T-cell (primary cell): ENCODE results near the gene PRKAG1. TPM values are rescaled to one million over a fixed set of nuclear protein-coding genes. Genes with fewer than 3 reads are reported as not detected.

ENCODE experiments used
- ATAC-seq, 4 experiments: fragments of 200-7000 bp in 3 of 4; fragments of 150-1000 bp in 1 of 4; cut with Tn5 transposase; replicated peaks in 1 of 4; 1 replicate in 3 of 4; 2 replicates in 1 of 4; pipeline ENCODE4 v1.10.0; 2021; ENCODE audit warnings: moderate library complexity in 3 of 4, mild to moderate bottlenecking in 2 of 4, moderate number of reproducible peaks in 1 of 4
- CTCF ChIA-PET, 2 donors: fragments of 300-600 bp; sonication (Branson Sonifier 250); formaldehyde crosslinking; loops; one replicate each; lab custom pipeline; 2022; ENCODE audit warnings: antibody characterized with exemption in 2 of 2; lab: Charles Lee
- POLR2A ChIA-PET, 2 donors: fragments of 300-600 bp; sonication (Branson Sonifier 250); formaldehyde crosslinking; loops; one replicate each; lab custom pipeline; 2022; ENCODE audit warnings: antibody characterized with exemption in 2 of 2; lab: Charles Lee
- DNase-seq, 35 experiments: peaks; one replicate each; pipeline versions ENCODE4 v3.0.0 to v3.0.0-alpha.2; 2013 to 2023
- H3K27ac ChIP-seq: one replicate; pipeline ENCODE4 v1.5.1; 2013; ENCODE audit warnings: low read length
- H3K27me3 ChIP-seq, 2 experiments: replicated peaks in 1 of 2; 1 replicate in 1 of 2; 2 replicates in 1 of 2; pipeline versions ENCODE4 v1.6.1 to v1.7.0; 2013; ENCODE audit warnings: low read length in 1 of 2, mixed read lengths in 1 of 2; ENCODE audit not compliant: control insufficient read depth in 2 of 2, insufficient read depth in 2 of 2; ENCODE audit errors: extremely low read depth in 1 of 2
- H3K36me3 ChIP-seq, 2 donors: 1 replicate in 1 of 2; 2 replicates in 1 of 2; pipeline versions ENCODE4 v1.6.1 to v1.7.0; 2013; ENCODE audit warnings: low read length in 1 of 2; ENCODE audit not compliant: control insufficient read depth in 2 of 2, insufficient read depth in 1 of 2; ENCODE audit errors: extremely low read depth in 1 of 2
- H3K4me1 ChIP-seq, 2 experiments: 1 replicate in 1 of 2; 2 replicates in 1 of 2; pipeline versions ENCODE4 v1.6.1 to v1.7.0; 2013; ENCODE audit warnings: low read length in 2 of 2, mixed read lengths in 1 of 2; ENCODE audit not compliant: insufficient read depth in 2 of 2, control insufficient read depth in 1 of 2; ENCODE audit errors: extremely low read depth in 1 of 2
- H3K4me3 ChIP-seq, 2 donors: 1 replicate in 1 of 2; 2 replicates in 1 of 2; pipeline versions ENCODE4 v1.5.1 to v1.7.0; 2013; ENCODE audit warnings: mild to moderate bottlenecking in 2 of 2, low read length in 1 of 2, moderate library complexity in 1 of 2; ENCODE audit not compliant: control insufficient read depth in 1 of 2; ENCODE audit errors: extremely low read depth in 1 of 2
- H3K9me3 ChIP-seq: 2 replicates; pipeline ENCODE4 v1.7.0; 2013
- H3K27ac Mint-ChIP-seq, 2 donors: one replicate each; pipeline ENCODE4 v1.8.0; 2020 to 2021; ENCODE audit warnings: mild to moderate bottlenecking in 2 of 2, mixed read lengths in 2 of 2
- H3K27me3 Mint-ChIP-seq, 2 donors: one replicate each; pipeline ENCODE4 v1.8.0; 2021 to 2022; ENCODE audit warnings: mixed read lengths in 2 of 2
- H3K36me3 Mint-ChIP-seq: one replicate; pipeline ENCODE4 v1.8.0; 2021; ENCODE audit warnings: mixed read lengths
- H3K4me1 Mint-ChIP-seq, 3 donors: one replicate each; pipeline ENCODE4 v1.8.0; 2020 to 2022; ENCODE audit warnings: mixed read lengths in 3 of 3, mild to moderate bottlenecking in 1 of 3
- H3K4me3 Mint-ChIP-seq, 3 donors: one replicate each; pipeline ENCODE4 v1.8.0; 2020 to 2022; ENCODE audit warnings: mild to moderate bottlenecking in 3 of 3, mixed read lengths in 3 of 3, moderate library complexity in 3 of 3
- H3K9me3 Mint-ChIP-seq, 3 donors: one replicate each; pipeline ENCODE4 v1.8.0; 2020 to 2022; ENCODE audit warnings: mixed read lengths in 3 of 3
- WGBS: methylation state at CpG from one replicate; pipeline ENCODE4 v1.1.5; 2013; ENCODE audit warnings: missing lambda C conversion rate; ENCODE audit not compliant: insufficient coverage; 5-methylcytosine and 5-hydroxymethylcytosine counted together
- total RNA-seq, 35 experiments: library from RNA in 6 of 35; stranded (reverse) in 6 of 35; fragments of 120-200 nt in 1 of 35; gene quantifications; one replicate each; pipeline versions ENCODE4 v1.2.1 to v1.2.4 and lab custom pipeline; 2013 to 2026

PRKAG1 gene
- total RNA-seq, 5 donors from 2014 or later (not counting 1 experiment from before 2014, with no cell fraction given), result 42.5 to 54.6 (median 48.3) TPM

DNA sequence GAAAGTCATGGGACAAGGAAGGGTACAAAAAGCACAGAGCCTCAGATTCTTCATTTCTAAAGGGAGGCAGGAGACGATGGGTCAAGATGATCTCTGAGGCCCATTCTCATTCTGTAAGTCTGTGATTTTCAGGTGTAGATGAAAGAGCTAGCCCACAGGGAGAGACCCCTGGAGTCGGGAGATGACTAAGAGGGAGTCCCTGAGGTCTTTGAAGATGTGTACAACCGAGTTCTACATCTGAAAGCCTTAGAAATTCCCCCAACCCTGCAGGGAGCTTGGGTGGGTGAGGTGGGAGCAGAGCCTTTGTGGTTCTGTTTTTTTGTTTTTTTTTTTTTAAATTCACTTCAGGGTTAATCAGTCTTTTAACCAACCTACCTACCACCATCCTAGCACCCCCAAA, 50.1 kb downstream of the PRKAG1 start:
- Mint-ChIP-seq H3K27ac (no peak overlapping the region), H3K4me3 (no peak overlapping the region)
- 57% methylated on average over 1 of the region's 3 CpGs for WGBS

GRCh38 chr12:48967991-48968390, 50.6 kb downstream of the PRKAG1 start:
- no peak overlapping the region for H3K27ac ChIP-seq
- no peaks in the 10 kb centered on the region for H3K9me3 ChIP-seq
- peaks cover 7 to 36% of the 10 kb centered on the region in 2 experiments for H3K4me1 ChIP-seq
- peaks cover 19 to 28% of the 10 kb centered on the region in 2 donors for H3K27me3 Mint-ChIP-seq
- H3K27me3 ChIP-seq, result peaks cover 6 to 39% of the 10 kb centered on the region in 2 experiments
- H3K27ac Mint-ChIP-seq, result no peak overlapping the region
- peaks cover 24 to 35% (median 26%) of the 10 kb centered on the region in 3 donors for H3K4me1 Mint-ChIP-seq
- no peaks in the 10 kb centered on the region for H3K36me3 Mint-ChIP-seq
- 100% methylated on average over 1 of the region's 7 CpGs for WGBS
- ChIA-PET CTCF (interaction anchor here (0.6 to 2.1 kb wide), 3 partner anchors 43 to 1087 kb away, joined by 5 to 6 read pairs (median 5); partner anchors contain the start of gene FKBP11 (in 1 of the 2)), POLR2A (interaction anchor here in 1 of 2 donors (0.6 kb wide), 1 partner anchor 359 kb away, joined by 7 read pairs; no protein-coding TSS in a partner anchor)
- DNase-seq (no peak), ATAC-seq (no peak)
- H3K36me3 ChIP-seq, result no peaks in the 10 kb centered on the region
- H3K4me3 Mint-ChIP-seq, result no peak overlapping the region
- no peaks in the 10 kb centered on the region for H3K9me3 Mint-ChIP-seq
- H3K4me3 ChIP-seq, result no peak overlapping the region

More for the DNA sequence above, 50.1 kb downstream of the PRKAG1 start:
- H3K36me3 Mint-ChIP-seq, result no peaks in the 10 kb centered on the region
- Histone ChIP-seq H3K27me3 (peaks cover 6 to 43% of the 10 kb centered on the region in 2 experiments), H3K36me3 (no peaks in the 10 kb centered on the region), H3K4me3 (no peak overlapping the region), H3K9me3 (no peaks in the 10 kb centered on the region), H3K27ac (no peak overlapping the region), H3K4me1 (peaks cover 7 to 36% of the 10 kb centered on the region in 2 experiments)
- H3K4me1 Mint-ChIP-seq, result peaks cover 24 to 35% (median 26%) of the 10 kb centered on the region in 3 donors
- ChIA-PET POLR2A (interaction anchor here in 1 of 2 donors (0.6 kb wide), 2 partner anchors 36 to 359 kb away, joined by 4 to 7 read pairs; no protein-coding TSS in a partner anchor), CTCF (interaction anchor here (0.6 to 2.1 kb wide), 7 partner anchors 9 to 1087 kb away, joined by 3 to 6 read pairs (median 5); partner anchors contain the start of genes ARF3 (in 1 of the 2), FKBP11 (in 1 of the 2) and WNT1 (in 1 of the 2))
- ATAC-seq (no peak), DNase-seq (no peak)
- H3K9me3 Mint-ChIP-seq, result no peaks in the 10 kb centered on the region
- H3K27me3 Mint-ChIP-seq, result peaks cover 24 to 33% of the 10 kb centered on the region in 2 donors

- H3K4me3 Mint-ChIP-seq, result no peak overlapping the region
- Histone ChIP-seq H3K27ac (no peak overlapping the region), H3K9me3 (no peaks in the 10 kb centered on the region), H3K27me3 (peaks cover 0 to 22% of the 10 kb centered on the region in 2 experiments), H3K4me3 (no peak overlapping the region), H3K4me1 (peaks cover 4 to 22% of the 10 kb centered on the region in 2 experiments), H3K36me3 (no peaks in the 10 kb centered on the region)
- DNase-seq (no peak), ATAC-seq (no peak)
- H3K9me3 Mint-ChIP-seq, result no peaks in the 10 kb centered on the region
- no peaks in the 10 kb centered on the region for H3K36me3 Mint-ChIP-seq
- H3K4me1 Mint-ChIP-seq, result peaks cover 17 to 25% (median 19%) of the 10 kb centered on the region in 3 donors
- peaks cover 8 to 12% of the 10 kb centered on the region in 2 donors for H3K27me3 Mint-ChIP-seq
- WGBS, result 89% methylated on average over 17 of the region's 20 CpGs
- CTCF ChIA-PET, result interaction anchor here (0.6 to 1.3 kb wide), 3 partner anchors 19 to 214 kb away, joined by 3 to 9 read pairs (median 5); no protein-coding TSS in a partner anchor
- POLR2A ChIA-PET, result no interaction called here
- no peak overlapping the region for H3K27ac Mint-ChIP-seq
Observed at GRCh38 chr12:48966177-48966895, 52.2 kb downstream of the PRKAG1 start.

- Histone ChIP-seq H3K36me3 (no peaks in the 10 kb centered on the region), H3K27me3 (peaks cover 0 to 14% of the 10 kb centered on the region in 2 experiments), H3K4me3 (no peak overlapping the region), H3K4me1 (peaks cover 2 to 12% of the 10 kb centered on the region in 2 experiments), H3K9me3 (no peaks in the 10 kb centered on the region), H3K27ac (no peak overlapping the region)
- H3K4me3 Mint-ChIP-seq, result no peak overlapping the region
- CTCF ChIA-PET, result interaction anchor here in 1 of 2 donors (0.6 kb wide), 1 partner anchor 66 kb away, joined by 4 read pairs; no protein-coding TSS in a partner anchor
- no peaks in the 10 kb centered on the region for H3K36me3 Mint-ChIP-seq
- peaks cover 3 to 4% of the 10 kb centered on the region in 2 donors for H3K27me3 Mint-ChIP-seq
- peaks cover 8 to 15% (median 9%) of the 10 kb centered on the region in 3 donors for H3K4me1 Mint-ChIP-seq
- H3K9me3 Mint-ChIP-seq, result no peaks in the 10 kb centered on the region
- ATAC-seq (no peak), DNase-seq (no peak)
- POLR2A ChIA-PET, result no interaction called here
- H3K27ac Mint-ChIP-seq, result no peak overlapping the region
Observed at GRCh38 chr12:48965298-48965838, 53.2 kb downstream of the PRKAG1 start.

GRCh38 chr12:48961801-48962200, 56.8 kb downstream of the PRKAG1 start:
- Mint-ChIP-seq H3K4me1 (peaks cover 8 to 11% (median 9%) of the 10 kb centered on the region in 3 donors), H3K27ac (no peak overlapping the region), H3K4me3 (no peak overlapping the region), H3K9me3 (no peaks in the 10 kb centered on the region), H3K36me3 (no peaks in the 10 kb centered on the region), H3K27me3 (peaks cover 0 to 4% of the 10 kb centered on the region in 2 donors)
- H3K9me3 ChIP-seq, result no peaks in the 10 kb centered on the region
- ChIA-PET CTCF (no interaction called here), POLR2A (no interaction called here)
- H3K4me3 ChIP-seq, result no peak overlapping the region
- DNase-seq (no peak), ATAC-seq (no peak)
- peaks cover 0 to 2% of the 10 kb centered on the region in 2 experiments for H3K27me3 ChIP-seq
- no peaks in the 10 kb centered on the region for H3K36me3 ChIP-seq
- H3K27ac ChIP-seq, result no peak overlapping the region
- H3K4me1 ChIP-seq, result peaks cover 2 to 8% of the 10 kb centered on the region in 2 experiments

DNA sequence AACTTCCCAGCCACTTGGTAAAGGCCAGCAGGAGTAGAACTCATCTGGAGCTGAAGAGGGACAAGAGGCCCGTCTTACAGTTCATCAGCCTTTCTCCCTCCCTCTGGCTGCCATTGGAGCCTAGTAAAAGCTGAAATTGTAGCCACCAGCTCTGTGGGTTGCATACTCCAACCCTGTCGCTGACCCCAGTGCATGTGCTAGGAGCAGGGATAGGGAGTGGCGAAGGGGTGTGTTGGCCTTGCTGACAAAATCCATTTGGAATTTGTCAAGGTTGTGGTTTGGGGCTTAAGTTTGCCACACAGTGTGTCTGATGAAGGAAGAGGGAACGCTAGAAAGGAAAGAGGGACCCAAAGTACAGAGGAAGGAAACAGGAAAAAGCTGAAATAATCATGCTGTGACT, 57.2 kb downstream of the PRKAG1 start:
- H3K27me3 Mint-ChIP-seq, result peaks cover 0 to 4% of the 10 kb centered on the region in 2 donors
- CTCF ChIA-PET, result no interaction called here
- Histone ChIP-seq H3K27me3 (peaks cover 0 to 2% of the 10 kb centered on the region in 2 experiments), H3K4me1 (peaks cover 2 to 13% of the 10 kb centered on the region in 2 experiments), H3K4me3 (no peak overlapping the region), H3K27ac (no peak overlapping the region), H3K9me3 (no peaks in the 10 kb centered on the region), H3K36me3 (no peaks in the 10 kb centered on the region)
- DNase-seq (no peak), ATAC-seq (no peak)
- H3K36me3 Mint-ChIP-seq, result no peaks in the 10 kb centered on the region
- no peak overlapping the region for H3K4me3 Mint-ChIP-seq
- no peaks in the 10 kb centered on the region for H3K9me3 Mint-ChIP-seq
- POLR2A ChIA-PET, result no interaction called here
- H3K4me1 Mint-ChIP-seq, result peaks cover 11 to 15% (median 14%) of the 10 kb centered on the region in 3 donors
- no peak overlapping the region for H3K27ac Mint-ChIP-seq
- WGBS, result 78% methylated on average over 1 of the region's 4 CpGs
